Activated naive CD4-positive, alpha-beta T cell treated with anti-CD3 and anti-CD28 coated beads, Interleukin-2, amount 50 U/mL, for 72 hours (primary cell): ENCODE measurements around the gene OR52N1. TPM values are rescaled to one million over a fixed set of nuclear protein-coding genes. Genes with fewer than 3 reads are reported as not detected.

ENCODE experiments used
- ATAC-seq, 2 donors: fragments of 150-1000 bp; cut with Tn5 transposase; 2 replicates each; pipeline ENCODE4 v1.10.0; 2021; ENCODE audit warnings: mild to moderate bottlenecking in 2 of 2, moderate library complexity in 2 of 2
- DNase-seq, 2 donors: peaks; one replicate each; pipeline ENCODE4 v3.0.0; 2021 to 2022; ENCODE audit warnings: low spot score in 2 of 2
- H3K27ac Mint-ChIP-seq, 2 donors: one replicate each; pipeline ENCODE4 v1.8.0; 2022; ENCODE audit warnings: mild to moderate bottlenecking in 2 of 2, mixed read lengths in 2 of 2
- H3K36me3 Mint-ChIP-seq, 2 donors: one replicate each; pipeline ENCODE4 v1.8.0; 2022; ENCODE audit warnings: mixed read lengths in 2 of 2
- H3K9me3 Mint-ChIP-seq, 2 donors: one replicate each; pipeline ENCODE4 v1.8.0; 2022; ENCODE audit warnings: mixed read lengths in 2 of 2
- total RNA-seq, 2 donors: library from RNA; stranded (reverse); gene quantifications; one replicate each; pipeline ENCODE4 v1.2.3, GENCODE V29; 2022

The OR52N1 gene
- total RNA-seq, 2 donors from 2014 or later: 0.14 to 0.58 TPM

DNA sequence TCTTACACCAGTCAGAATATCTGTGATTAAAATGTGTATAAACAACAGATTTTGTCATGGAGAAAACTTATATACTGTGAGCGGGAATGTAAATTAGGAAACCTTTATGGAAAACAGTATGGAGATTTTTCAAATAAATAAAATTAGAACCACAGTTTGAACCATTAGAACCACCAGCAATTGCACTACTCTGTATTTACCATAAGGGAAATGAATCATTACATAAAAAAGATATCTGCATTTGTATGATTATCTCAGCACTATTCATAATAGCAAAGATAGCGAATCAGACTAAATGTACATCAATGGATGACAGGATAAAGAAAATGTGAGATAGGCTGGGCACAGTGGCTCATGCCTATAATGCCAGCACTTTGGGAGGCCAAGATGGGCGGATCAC is 44.5 kb downstream of the OR52N1 start:
- DNase-seq (no peak), ATAC-seq (no peak)
- peaks cover 6 to 11% of the 10 kb centered on the region in 2 donors for H3K9me3 Mint-ChIP-seq
- no peak overlapping the region for H3K27ac Mint-ChIP-seq
- H3K36me3 Mint-ChIP-seq: peaks cover 0 to 14% of the 10 kb centered on the region in 2 donors

DNA sequence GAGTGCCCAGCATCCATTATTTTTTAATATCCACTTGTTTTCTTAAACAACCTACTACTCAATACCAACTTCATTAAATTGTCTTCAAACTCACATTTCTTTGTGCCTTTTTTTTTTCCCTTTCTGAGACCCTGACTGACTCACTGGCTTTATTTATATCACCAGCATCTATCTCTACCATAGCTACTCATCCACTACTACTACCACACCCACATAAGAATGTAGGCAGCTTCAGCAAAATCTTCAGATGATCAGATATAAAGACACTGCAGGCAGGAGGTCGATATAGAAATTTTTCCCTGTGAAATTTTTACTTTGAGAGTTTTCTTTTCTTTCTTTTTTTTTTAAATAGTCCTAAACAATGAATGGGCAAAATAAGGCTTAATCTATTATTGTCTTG is 52.6 kb downstream of the OR52N1 start:
- Mint-ChIP-seq H3K9me3 (peaks cover 17 to 19% of the 10 kb centered on the region in 2 donors), H3K27ac (no peak overlapping the region), H3K36me3 (peaks cover 0 to 30% of the 10 kb centered on the region in 2 donors)
- no peak for DNase-seq
- ATAC-seq: no peak

GRCh38 chr11:5737670-5738392 is 53.2 kb downstream of the OR52N1 start:
- DNase-seq (no peak), ATAC-seq (no peak)
- Mint-ChIP-seq H3K9me3 (peaks cover 17 to 19% of the 10 kb centered on the region in 2 donors), H3K27ac (no peak overlapping the region), H3K36me3 (peaks cover 0 to 30% of the 10 kb centered on the region in 2 donors)

DNA sequence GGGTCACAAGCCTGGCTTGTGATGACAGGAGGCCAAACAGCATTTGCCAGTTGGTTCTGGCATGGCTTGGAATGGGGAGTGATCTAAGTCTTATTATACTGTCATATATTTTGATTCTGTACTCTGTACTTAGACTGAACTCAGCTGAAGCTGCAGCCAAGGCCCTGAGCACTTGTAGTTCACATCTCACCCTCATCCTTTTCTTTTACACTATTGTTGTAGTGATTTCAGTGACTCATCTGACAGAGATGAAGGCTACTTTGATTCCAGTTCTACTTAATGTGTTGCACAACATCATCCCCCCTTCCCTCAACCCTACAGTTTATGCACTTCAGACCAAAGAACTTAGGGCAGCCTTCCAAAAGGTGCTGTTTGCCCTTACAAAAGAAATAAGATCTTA is 54.0 kb downstream of the OR52N1 start:
- no peak for DNase-seq
- no peak for ATAC-seq
- peaks cover 0 to 29% of the 10 kb centered on the region in 2 donors for H3K36me3 Mint-ChIP-seq
- H3K27ac Mint-ChIP-seq: no peak overlapping the region
- H3K9me3 Mint-ChIP-seq: peaks cover 16 to 19% of the 10 kb centered on the region in 2 donors

Other genes starting within 250 kb of the OR52N1 start
- under 1 TPM in 1 of 2 donors, not detected in 1; 0.23 TPM for gene OR52H1, start 242.7 kb downstream of the OR52N1 start, total RNA-seq
- not detected for gene OR52B6, start 210.4 kb downstream of the OR52N1 start, total RNA-seq
- 1 to 10 TPM in 1 of 2 donors, under 1 TPM in 1; 0.80 to 1.6 TPM for gene TRIM6, start 194.6 kb downstream of the OR52N1 start, total RNA-seq
- 10 to 100 TPM; 10.9 to 12.0 TPM for gene TRIM34, start 166.3 kb downstream of the OR52N1 start, total RNA-seq
- 10 to 100 TPM; 30.2 to 31.9 TPM for gene TRIM5, start 106.2 kb downstream of the OR52N1 start, total RNA-seq
- gene TRIM22, start 101.5 kb downstream of the OR52N1 start, total RNA-seq: 100 to 1,000 TPM; 151 to 228 TPM
- under 1 TPM; 0.48 to 0.93 TPM for gene OR56B1, start 54.8 kb downstream of the OR52N1 start, total RNA-seq
- gene OR52N4, start 37.0 kb downstream of the OR52N1 start, total RNA-seq: 1 to 10 TPM in 1 of 2 donors, under 1 TPM in 1; 0.41 to 1.3 TPM
- gene OR52N5, start 7.9 kb downstream of the OR52N1 start, total RNA-seq: under 1 TPM in 1 of 2 donors, not detected in 1; 0.08 TPM
- gene OR52N2, start 17.7 kb upstream of the OR52N1 start, total RNA-seq: not detected
- not detected for gene OR52E6, start 50.6 kb upstream of the OR52N1 start, total RNA-seq
- not detected for gene OR52E8, start 66.4 kb upstream of the OR52N1 start, total RNA-seq
- not detected for gene OR52E4, start 89.4 kb upstream of the OR52N1 start, total RNA-seq
- gene OR52E5, start 101.9 kb upstream of the OR52N1 start, total RNA-seq: not detected
- gene OR56A3, start 151.0 kb upstream of the OR52N1 start, total RNA-seq: not detected
- gene OR56A5, start 177.2 kb upstream of the OR52N1 start, total RNA-seq: not detected
- gene OR52L1, start 195.7 kb upstream of the OR52N1 start, total RNA-seq: not detected
- under 1 TPM in 1 of 2 donors, not detected in 1; 0.12 TPM for gene OR56A4, start 215.7 kb upstream of the OR52N1 start, total RNA-seq
- gene OR56A1, start 239.5 kb upstream of the OR52N1 start, total RNA-seq: under 1 TPM in 1 of 2 donors, not detected in 1; 0.04 TPM